Loucy (cell line): Measurements from ENCODE around the gene RPL37.

ENCODE experiments used
- H2AFZ ChIP-seq: fragments of 200-600 bp; sonication (generic); 2 replicates; pipeline ENCODE4 v1.6.0; 2016; ENCODE audit warnings: antibody characterized with exemption, mild to moderate bottlenecking, low read length, moderate library complexity
- H3F3A ChIP-seq: fragments of 200-600 bp; 2 replicates; pipeline ENCODE4 v1.6.0; 2016; ENCODE audit warnings: antibody characterized with exemption, low read depth, mild to moderate bottlenecking
- H3K27me3 ChIP-seq: fragments of 200-600 bp; sonication (generic); 2 replicates; pipeline ENCODE4 v1.6.1; 2014; ENCODE audit warnings: low read length, mild to moderate bottlenecking; ENCODE audit not compliant: insufficient read depth, poor library complexity, severe bottlenecking
- H3K36me3 ChIP-seq: fragments of 200-600 bp; sonication (generic); 2 replicates; pipeline ENCODE4 v1.6.1; 2016; ENCODE audit warnings: low read length; ENCODE audit not compliant: insufficient read depth
- H3K4me1 ChIP-seq: fragments of 200-600 bp; sonication (generic); 2 replicates; pipeline ENCODE4 v1.5.1; 2014; ENCODE audit warnings: low read length, mild to moderate bottlenecking; ENCODE audit not compliant: insufficient read depth, poor library complexity, severe bottlenecking
- H3K4me2 ChIP-seq: fragments of 200-600 bp; sonication (generic); 2 replicates; pipeline ENCODE4 v1.6.0; 2014; ENCODE audit warnings: antibody characterized with exemption, low read length, low read depth, mild to moderate bottlenecking; ENCODE audit not compliant: poor library complexity, severe bottlenecking
- H3K4me3 ChIP-seq: fragments of 200-600 bp; sonication (generic); 2 replicates; pipeline ENCODE4 v1.5.1; 2014; ENCODE audit warnings: low read length, mild to moderate bottlenecking, mixed read lengths; ENCODE audit not compliant: poor library complexity, severe bottlenecking
- H3K79me2 ChIP-seq: fragments of 200-600 bp; sonication (generic); 2 replicates; pipeline ENCODE4 v1.6.1; 2014; ENCODE audit warnings: low read length; ENCODE audit not compliant: insufficient read depth
- H3K9ac ChIP-seq: fragments of 200-600 bp; sonication (generic); 2 replicates; pipeline ENCODE4 v1.6.0; 2014; ENCODE audit warnings: mild to moderate bottlenecking, low read depth, low read length, moderate library complexity; ENCODE audit not compliant: poor library complexity, severe bottlenecking
- H3K9me2 ChIP-seq: fragments of 200-600 bp; sonication (generic); replicated peaks from 2 replicates; pipeline ENCODE4 v1.6.1; 2016; ENCODE audit warnings: low read depth, low read length, mixed read lengths
- H3K9me3 ChIP-seq: fragments of 200-600 bp; sonication (generic); 2 replicates; pipeline ENCODE4 v1.6.1; 2014; ENCODE audit warnings: mild to moderate bottlenecking, antibody characterized with exemption, low read length, low read depth; ENCODE audit not compliant: insufficient read depth
- H4K20me1 ChIP-seq: fragments of 200-600 bp; sonication (generic); 2 replicates; pipeline ENCODE4 v1.6.0; 2014; ENCODE audit warnings: antibody characterized with exemption, low read length, mild to moderate bottlenecking; ENCODE audit not compliant: insufficient read depth, poor library complexity, severe bottlenecking
- CTCF ChIP-seq: fragments of 200-600 bp; sonication (generic); conservative IDR thresholded peaks from 2 replicates; pipeline ENCODE4 v1.5.1; 2014; ENCODE audit warnings: mild to moderate bottlenecking, antibody characterized with exemption, low read length
- EZH2phosphoT487 ChIP-seq: fragments of 200-600 bp; IDR thresholded peaks from 2 replicates; pipeline ENCODE4 v1.6.1; 2018; ENCODE audit warnings: antibody characterized with exemption, mild to moderate bottlenecking, moderate library complexity, borderline replicate concordance

Gene RPL37

GRCh38 chr5:40842351-40842750, 7.3 kb upstream of the RPL37 start:
- Histone ChIP-seq H3K36me3 (no peaks in the 10 kb centered on the region), H3K4me3 (peak overlapping the region; percentile 68), H3K9ac (no peak overlapping the region), H3K9me3 (no peaks in the 10 kb centered on the region), H3K79me2 (no peaks in the 10 kb centered on the region), H3K4me2 (peak overlapping the region; percentile 65), H3K4me1 (peaks cover 14% of the 10 kb centered on the region), H2AFZ (no peak overlapping the region), H3K9me2 (no peaks in the 10 kb centered on the region), H3F3A (no peaks in the 10 kb centered on the region; the same call in 1 of the 2 replicates), H4K20me1 (no peaks in the 10 kb centered on the region), H3K27me3 (peaks cover 8% of the 10 kb centered on the region)
- TF ChIP-seq EZH2phosphoT487 (no peak), CTCF (no peak)

GRCh38 chr5:40841068-40841805, 6.2 kb upstream of the RPL37 start, which contains the start of gene CARD6:
Gene CARD6, plus strand, starts transcription at chr5:40841367. Its CDS starts 16 bp downstream, at chr5:40841383.
- Histone ChIP-seq H3K9me2 (no peaks in the 10 kb centered on the region), H3K4me3 (peak within 1 kb of the TSS; percentile 68), H3K9ac (peak within 1 kb of the TSS; percentile 57), H3K4me2 (peak within 1 kb of the TSS; percentile 65), H3K27me3 (peaks cover 8% of the 10 kb centered on the region), H3K36me3 (no peaks in the 10 kb centered on the region), H2AFZ (peak within 1 kb of the TSS; percentile 92), H3K9me3 (no peaks in the 10 kb centered on the region), H4K20me1 (no peaks in the 10 kb centered on the region), H3F3A (no peaks in the 10 kb centered on the region; the same call in 1 of the 2 replicates), H3K79me2 (no peaks in the 10 kb centered on the region), H3K4me1 (peaks cover 14% of the 10 kb centered on the region)
- no peak for TF ChIP-seq EZH2phosphoT487
- TF ChIP-seq CTCF = peak; percentile 30

- TF ChIP-seq CTCF = no peak
- TF ChIP-seq EZH2phosphoT487 = no peak
- no peaks in the 10 kb centered on the region for H3K9me3 ChIP-seq
- no peaks in the 10 kb centered on the region; the same call in 1 of the 2 replicates for H3F3A ChIP-seq
- peaks cover 18% of the 10 kb centered on the region for H4K20me1 ChIP-seq
- peaks cover 26% of the 10 kb centered on the region for H3K79me2 ChIP-seq
- no peak overlapping the region for H3K4me3 ChIP-seq
- H3K9me2 ChIP-seq = no peaks in the 10 kb centered on the region
- H3K9ac ChIP-seq = no peak overlapping the region
- H3K4me2 ChIP-seq = no peak overlapping the region
- H3K4me1 ChIP-seq = peaks cover 31% of the 10 kb centered on the region
- no peak overlapping the region for H2AFZ ChIP-seq
- H3K27me3 ChIP-seq = peaks cover 18% of the 10 kb centered on the region
- peaks cover 12% of the 10 kb centered on the region; the same call in 1 of the 2 replicates for H3K36me3 ChIP-seq
Observed at GRCh38 chr5:40838086-40838485, 3.1 kb upstream of the RPL37 start.
